ENCODE data around the gene SNX25.

- TF ChIP-seq CTCF (IDR thresholded peaks at IDR 0.05; ENCODE audit: low read depth, low read length, poor library complexity, severe bottlenecking) (no peak), EZH2phosphoT487 (IDR thresholded peaks at IDR 0.05; ENCODE audit: borderline replicate concordance, low read length) (no peak)
Observed at GRCh38 chr4:185383451-185383850, 174.1 kb downstream of the SNX25 start.
